ENCODE data around the gene AP4M1. TPM values are rescaled to one million over a fixed set of nuclear protein-coding genes. Genes with fewer than 3 reads are reported as not detected.

AP4M1 gene
- polyA plus RNA-seq, 1 donor from 2014 or later, result 100 TPM

GRCh38 chr7:100105534-100105933, 4.1 kb downstream of the AP4M1 start:
- H3K79me2 ChIP-seq (replicated peaks; ENCODE audit: insufficient read depth, low read length), result no peaks in the 10 kb centered on the region
- H3K4me2 ChIP-seq (ENCODE audit: low read length), result no peak overlapping the region
- no peaks in the 10 kb centered on the region for H3K9me2 ChIP-seq (ENCODE audit: insufficient read depth, low read length)
- H3K27me3 ChIP-seq (ENCODE audit: insufficient read depth, low read depth, low read length), result no peaks in the 10 kb centered on the region
- no peaks in the 10 kb centered on the region for H3F3A ChIP-seq (ENCODE audit: insufficient read depth, low read length, poor library complexity, severe bottlenecking)
- no peak overlapping the region for H3K27ac ChIP-seq (ENCODE audit: low read length)
- H3K9me3 ChIP-seq (ENCODE audit: low read length), result no peaks in the 10 kb centered on the region
- no peaks in the 10 kb centered on the region for H3K36me3 ChIP-seq (ENCODE audit: insufficient read depth, low read length)
- no peak overlapping the region for H2AFZ ChIP-seq (ENCODE audit: low read depth, low read length)
- TF ChIP-seq POLR2AphosphoS5 (IDR thresholded peaks at IDR 0.05) (no peak), SMC3 (conservative IDR thresholded peaks at IDR 0.05; ENCODE audit: poor library complexity) (no peak), RAD21 (conservative IDR thresholded peaks at IDR 0.05) (no peak), TAF1 (IDR thresholded peaks at IDR 0.05; ENCODE audit: low read depth) (no peak), REST (IDR thresholded peaks at IDR 0.05; ENCODE audit: borderline replicate concordance) (no peak), CTCF (IDR thresholded peaks at IDR 0.05; ENCODE audit: poor library complexity, severe bottlenecking) (no peak), EP300 (conservative IDR thresholded peaks at IDR 0.05; ENCODE audit: poor library complexity, severe bottlenecking) (no peak), EZH2 (IDR thresholded peaks at IDR 0.05; ENCODE audit: borderline replicate concordance, insufficient read depth, low read length, poor library complexity, severe bottlenecking) (no peak), MXI1 (conservative IDR thresholded peaks at IDR 0.05; ENCODE audit: poor library complexity, severe bottlenecking) (no peak)
- no peak overlapping the region for H3K9ac ChIP-seq (ENCODE audit: low read length)
- H4K20me1 ChIP-seq (ENCODE audit: insufficient read depth), result no peaks in the 10 kb centered on the region
- H3K4me3 ChIP-seq (ENCODE audit: low read length), result no peak overlapping the region

GRCh38 chr7:100106633-100107032, 5.2 kb downstream of the AP4M1 start:
- Histone ChIP-seq H3K79me2 (replicated peaks; ENCODE audit: insufficient read depth, low read length) (no peaks in the 10 kb centered on the region), H3K4me2 (ENCODE audit: low read length) (no peak overlapping the region), H2AFZ (ENCODE audit: low read depth, low read length) (no peak overlapping the region), H3K27ac (ENCODE audit: low read length) (no peak overlapping the region), H3K9me2 (ENCODE audit: insufficient read depth, low read length) (no peaks in the 10 kb centered on the region), H3F3A (ENCODE audit: insufficient read depth, low read length, poor library complexity, severe bottlenecking) (no peaks in the 10 kb centered on the region), H4K20me1 (ENCODE audit: insufficient read depth) (no peaks in the 10 kb centered on the region), H3K36me3 (ENCODE audit: insufficient read depth, low read length) (no peaks in the 10 kb centered on the region), H3K9me3 (ENCODE audit: low read length) (no peaks in the 10 kb centered on the region), H3K9ac (ENCODE audit: low read length) (no peak overlapping the region), H3K27me3 (ENCODE audit: insufficient read depth, low read depth, low read length) (no peaks in the 10 kb centered on the region), H3K4me3 (ENCODE audit: low read length) (no peak overlapping the region)
- TF ChIP-seq EP300 (conservative IDR thresholded peaks at IDR 0.05; ENCODE audit: poor library complexity, severe bottlenecking) (no peak), SMC3 (conservative IDR thresholded peaks at IDR 0.05; ENCODE audit: poor library complexity) (no peak), MXI1 (conservative IDR thresholded peaks at IDR 0.05; ENCODE audit: poor library complexity, severe bottlenecking) (no peak), EZH2 (IDR thresholded peaks at IDR 0.05; ENCODE audit: borderline replicate concordance, insufficient read depth, low read length, poor library complexity, severe bottlenecking) (no peak), CTCF (IDR thresholded peaks at IDR 0.05; ENCODE audit: poor library complexity, severe bottlenecking) (no peak), RAD21 (conservative IDR thresholded peaks at IDR 0.05) (no peak), TAF1 (IDR thresholded peaks at IDR 0.05; ENCODE audit: low read depth) (no peak), REST (IDR thresholded peaks at IDR 0.05; ENCODE audit: borderline replicate concordance) (no peak), POLR2AphosphoS5 (IDR thresholded peaks at IDR 0.05) (no peak)
